ENCODE measurements around the gene CRYBG1.

CRYBG1 gene, protein sequence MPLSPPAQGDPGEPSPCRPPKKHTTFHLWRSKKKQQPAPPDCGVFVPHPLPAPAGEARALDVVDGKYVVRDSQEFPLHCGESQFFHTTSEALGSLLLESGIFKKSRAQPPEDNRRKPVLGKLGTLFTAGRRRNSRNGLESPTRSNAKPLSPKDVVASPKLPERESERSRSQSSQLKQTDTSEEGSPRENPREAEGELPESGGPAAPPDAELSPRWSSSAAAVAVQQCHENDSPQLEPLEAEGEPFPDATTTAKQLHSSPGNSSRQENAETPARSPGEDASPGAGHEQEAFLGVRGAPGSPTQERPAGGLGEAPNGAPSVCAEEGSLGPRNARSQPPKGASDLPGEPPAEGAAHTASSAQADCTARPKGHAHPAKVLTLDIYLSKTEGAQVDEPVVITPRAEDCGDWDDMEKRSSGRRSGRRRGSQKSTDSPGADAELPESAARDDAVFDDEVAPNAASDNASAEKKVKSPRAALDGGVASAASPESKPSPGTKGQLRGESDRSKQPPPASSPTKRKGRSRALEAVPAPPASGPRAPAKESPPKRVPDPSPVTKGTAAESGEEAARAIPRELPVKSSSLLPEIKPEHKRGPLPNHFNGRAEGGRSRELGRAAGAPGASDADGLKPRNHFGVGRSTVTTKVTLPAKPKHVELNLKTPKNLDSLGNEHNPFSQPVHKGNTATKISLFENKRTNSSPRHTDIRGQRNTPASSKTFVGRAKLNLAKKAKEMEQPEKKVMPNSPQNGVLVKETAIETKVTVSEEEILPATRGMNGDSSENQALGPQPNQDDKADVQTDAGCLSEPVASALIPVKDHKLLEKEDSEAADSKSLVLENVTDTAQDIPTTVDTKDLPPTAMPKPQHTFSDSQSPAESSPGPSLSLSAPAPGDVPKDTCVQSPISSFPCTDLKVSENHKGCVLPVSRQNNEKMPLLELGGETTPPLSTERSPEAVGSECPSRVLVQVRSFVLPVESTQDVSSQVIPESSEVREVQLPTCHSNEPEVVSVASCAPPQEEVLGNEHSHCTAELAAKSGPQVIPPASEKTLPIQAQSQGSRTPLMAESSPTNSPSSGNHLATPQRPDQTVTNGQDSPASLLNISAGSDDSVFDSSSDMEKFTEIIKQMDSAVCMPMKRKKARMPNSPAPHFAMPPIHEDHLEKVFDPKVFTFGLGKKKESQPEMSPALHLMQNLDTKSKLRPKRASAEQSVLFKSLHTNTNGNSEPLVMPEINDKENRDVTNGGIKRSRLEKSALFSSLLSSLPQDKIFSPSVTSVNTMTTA (N-terminal part only)

DNA sequence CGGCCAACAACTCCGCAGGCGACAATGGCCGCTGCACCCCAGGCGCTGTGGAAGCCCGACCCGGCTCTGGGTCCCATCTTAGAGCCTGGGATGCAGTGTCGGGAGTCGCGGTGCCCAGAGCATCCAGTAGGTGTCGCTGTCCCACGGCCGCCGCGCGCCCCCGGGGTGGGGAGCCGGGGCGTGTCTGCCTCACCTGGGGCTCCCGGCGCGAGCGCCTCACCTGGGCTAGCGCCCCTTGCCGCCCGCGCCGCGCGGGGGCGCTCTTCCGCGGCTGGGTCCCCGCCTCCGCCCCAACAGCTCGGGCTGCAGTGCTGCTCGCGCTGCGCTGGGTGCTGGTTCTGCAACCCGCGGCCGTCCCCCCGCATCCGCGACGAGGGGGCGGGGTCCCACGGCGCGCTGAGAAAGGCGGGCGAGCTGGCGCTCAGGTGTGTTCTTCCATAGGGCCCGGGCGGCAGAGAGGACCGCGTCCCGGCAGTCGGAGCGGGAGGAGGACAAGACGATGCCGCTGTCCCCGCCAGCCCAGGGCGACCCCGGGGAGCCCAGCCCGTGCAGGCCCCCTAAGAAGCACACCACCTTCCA, at the start of gene CRYBG1:
CRYBG1 (plus strand) TSS at position 308 of the 579 bp plus-strand sequence; CDS start at position 500, 192 bp downstream.
- peak; percentile 87 for DNase-seq (ENCODE audit: low spot score)

DNA sequence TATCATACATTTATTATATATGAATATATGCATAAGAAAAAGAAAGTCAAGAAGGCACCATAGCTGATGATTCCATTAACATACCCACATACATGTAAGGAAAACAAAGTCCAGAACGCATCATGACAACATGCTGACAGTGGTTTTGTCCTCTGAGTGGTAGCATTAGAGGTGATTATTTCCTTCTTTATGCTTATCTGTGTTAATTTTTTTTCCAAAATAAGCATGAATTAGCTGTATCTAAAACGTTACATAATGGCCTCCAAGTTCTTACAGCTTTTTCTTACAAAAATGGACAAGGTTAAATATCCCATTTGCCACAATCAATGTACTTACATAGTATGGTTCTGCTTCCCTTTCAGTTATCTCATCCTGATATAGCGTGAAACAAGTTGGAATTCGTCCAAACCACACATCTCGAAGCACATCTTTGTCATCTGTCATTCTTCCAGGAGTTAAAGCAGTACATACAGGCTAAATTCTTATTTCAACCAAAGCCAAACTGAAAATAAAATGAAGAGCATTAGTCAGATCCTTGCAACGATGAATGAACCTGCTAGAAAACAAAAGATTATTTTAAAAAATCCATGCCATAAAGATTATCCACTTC, 44.6 kb upstream of the CRYBG1 start:
- TF ChIP-seq, protein P1, sequence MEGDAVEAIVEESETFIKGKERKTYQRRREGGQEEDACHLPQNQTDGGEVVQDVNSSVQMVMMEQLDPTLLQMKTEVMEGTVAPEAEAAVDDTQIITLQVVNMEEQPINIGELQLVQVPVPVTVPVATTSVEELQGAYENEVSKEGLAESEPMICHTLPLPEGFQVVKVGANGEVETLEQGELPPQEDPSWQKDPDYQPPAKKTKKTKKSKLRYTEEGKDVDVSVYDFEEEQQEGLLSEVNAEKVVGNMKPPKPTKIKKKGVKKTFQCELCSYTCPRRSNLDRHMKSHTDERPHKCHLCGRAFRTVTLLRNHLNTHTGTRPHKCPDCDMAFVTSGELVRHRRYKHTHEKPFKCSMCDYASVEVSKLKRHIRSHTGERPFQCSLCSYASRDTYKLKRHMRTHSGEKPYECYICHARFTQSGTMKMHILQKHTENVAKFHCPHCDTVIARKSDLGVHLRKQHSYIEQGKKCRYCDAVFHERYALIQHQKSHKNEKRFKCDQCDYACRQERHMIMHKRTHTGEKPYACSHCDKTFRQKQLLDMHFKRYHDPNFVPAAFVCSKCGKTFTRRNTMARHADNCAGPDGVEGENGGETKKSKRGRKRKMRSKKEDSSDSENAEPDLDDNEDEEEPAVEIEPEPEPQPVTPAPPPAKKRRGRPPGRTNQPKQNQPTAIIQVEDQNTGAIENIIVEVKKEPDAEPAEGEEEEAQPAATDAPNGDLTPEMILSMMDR (IDR thresholded peaks at IDR 0.05; ENCODE audit: extremely low read depth, missing control alignments): no peak
- DNase-seq (ENCODE audit: low spot score): no peak

More for the DNA sequence above, at the start of gene CRYBG1:
- TF ChIP-seq, protein P1 (IDR thresholded peaks at IDR 0.05; ENCODE audit: extremely low read depth, missing control alignments): peak; percentile 67

DNA sequence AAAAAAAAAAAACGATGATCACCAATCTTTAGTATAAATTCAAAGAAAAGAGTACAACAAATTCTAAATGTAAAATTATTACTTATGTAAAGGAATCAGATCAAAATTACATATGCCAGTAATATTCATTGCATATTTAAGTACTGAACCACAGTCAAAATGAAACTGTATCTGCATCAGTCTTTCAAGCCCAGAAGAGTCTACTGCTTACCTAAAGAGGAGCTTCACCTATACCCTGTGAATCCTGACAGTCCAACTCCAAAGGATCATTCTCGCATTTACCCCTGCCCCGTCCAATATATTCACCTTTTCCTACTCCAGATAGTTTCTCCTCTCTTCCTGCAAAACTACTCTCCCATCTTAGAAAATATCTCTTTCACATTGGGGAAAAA, 44.1 kb upstream of the CRYBG1 start:
- TF ChIP-seq, protein P1 (IDR thresholded peaks at IDR 0.05; ENCODE audit: extremely low read depth, missing control alignments): no peak
- peak; percentile 13 for DNase-seq (ENCODE audit: low spot score)

DNA sequence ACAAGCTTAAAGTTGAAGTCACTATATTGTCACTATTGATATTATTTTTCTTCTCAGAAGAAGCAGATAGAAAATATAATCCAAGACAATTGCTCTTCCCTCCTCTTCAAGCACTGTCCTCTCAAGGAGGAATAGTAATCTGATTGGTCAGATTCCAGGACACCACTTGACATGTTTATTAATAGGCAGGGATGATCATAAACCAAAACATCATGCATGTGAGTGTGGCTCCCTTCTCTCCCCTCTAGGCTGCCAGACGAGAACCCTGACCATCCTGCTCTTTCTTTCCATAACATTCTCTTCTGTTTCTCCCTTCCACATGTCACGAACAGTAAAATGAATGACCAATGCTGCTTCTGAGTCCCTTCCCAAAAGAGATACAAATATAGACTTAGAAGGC, 42.5 kb upstream of the CRYBG1 start:
- DNase-seq (ENCODE audit: low spot score): no peak
- TF ChIP-seq, protein P1 (IDR thresholded peaks at IDR 0.05; ENCODE audit: extremely low read depth, missing control alignments): no peak

DNA sequence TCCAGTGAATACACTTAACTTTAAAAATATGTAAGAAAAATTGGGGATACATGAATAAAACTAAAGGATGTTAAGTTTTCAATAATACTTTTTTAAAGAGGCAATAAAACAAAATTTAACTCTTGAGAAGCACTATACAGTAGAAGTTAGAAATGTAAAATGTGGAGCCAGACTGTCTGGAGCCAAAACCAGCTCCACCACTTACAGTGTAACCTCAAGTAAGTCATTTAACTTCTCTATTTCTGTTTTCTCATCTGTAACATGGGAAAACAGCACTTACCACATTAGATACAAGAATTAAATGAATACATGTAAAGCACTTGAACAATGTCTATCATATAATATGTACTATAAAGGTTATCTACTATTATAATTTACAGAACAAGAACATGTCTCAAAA, 41.7 kb upstream of the CRYBG1 start:
- DNase-seq (ENCODE audit: low spot score): no peak

DNA sequence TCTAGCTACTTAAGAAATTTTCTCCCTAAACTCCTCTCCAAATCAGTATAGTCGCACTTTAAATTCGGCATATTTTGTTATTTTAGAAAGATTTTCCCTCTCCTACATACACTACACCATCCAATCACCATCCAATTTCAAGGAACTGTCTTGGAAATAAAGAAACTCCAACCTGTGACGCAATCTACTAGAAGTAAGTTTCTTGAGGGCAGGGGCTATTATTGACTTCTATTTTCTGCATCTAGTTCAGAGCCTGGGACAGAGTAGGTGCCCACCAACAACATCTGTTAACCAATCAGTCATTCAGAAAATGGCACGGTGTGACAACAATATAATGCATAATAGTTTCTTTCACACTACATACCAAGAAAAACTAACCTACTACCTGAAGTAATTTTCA, 38.6 kb upstream of the CRYBG1 start:
- TF ChIP-seq, protein P1 (IDR thresholded peaks at IDR 0.05; ENCODE audit: extremely low read depth, missing control alignments): no peak
- no peak for DNase-seq (ENCODE audit: low spot score)

More for the DNA sequence above, 41.7 kb upstream of the CRYBG1 start:
- TF ChIP-seq, protein P1 (IDR thresholded peaks at IDR 0.05; ENCODE audit: extremely low read depth, missing control alignments): no peak

Data from GM20000 (cell line).